ENCODE data around the gene RTP2. TPM values are rescaled to one million over a fixed set of nuclear protein-coding genes. Genes with fewer than 3 reads are reported as not detected.

Gene RTP2
- total RNA-seq, 2 experiments from 2014 or later: not detected

GRCh38 chr3:187708696-187709095 is 6.3 kb upstream of the RTP2 start:
- DNase-seq (no peak), ATAC-seq (no peak)
- intact Hi-C loops (cut with micrococcal nuclease): no loop called here
- no peak overlapping the region for H3K4me3 Mint-ChIP-seq
- no peak overlapping the region for H3K27ac Mint-ChIP-seq
- no peaks in the 10 kb centered on the region for H3K27me3 Mint-ChIP-seq
- no peaks in the 10 kb centered on the region for H3K36me3 Mint-ChIP-seq (ENCODE audit: low read depth)
- POLR2A ChIA-PET: interaction anchor here (1.2 kb wide), 1 partner anchor 8 kb away, joined by 3 read pairs; no protein-coding TSS in a partner anchor
- peaks cover under 1% of the 10 kb centered on the region for H3K4me1 Mint-ChIP-seq (ENCODE audit: low read depth)
- H3K9me3 Mint-ChIP-seq: no peaks in the 10 kb centered on the region
- CTCF ChIA-PET: interaction anchor here (0.6 to 1.3 kb wide), 4 partner anchors 10 to 714 kb away, joined by 3 to 4 read pairs (median 4); no protein-coding TSS in a partner anchor
- TF ChIP-seq CTCF (IDR thresholded peaks at IDR 0.05): no peak

- Mint-ChIP-seq H3K27me3 (no peaks in the 10 kb centered on the region), H3K4me1 (ENCODE audit: low read depth) (no peaks in the 10 kb centered on the region), H3K27ac (no peak overlapping the region), H3K9me3 (no peaks in the 10 kb centered on the region), H3K36me3 (ENCODE audit: low read depth) (no peaks in the 10 kb centered on the region), H3K4me3 (no peak overlapping the region)
- no peak for ATAC-seq
- POLR2A ChIA-PET: no interaction called here
- intact Hi-C loops (cut with micrococcal nuclease): no loop called here
- TF ChIP-seq CTCF (IDR thresholded peaks at IDR 0.05): no peak
- CTCF ChIA-PET: interaction anchor here (1.4 to 7.2 kb wide), 3 partner anchors 27 to 387 kb away, joined by 4 to 43 read pairs (median 5); no protein-coding TSS in a partner anchor
- no peak for DNase-seq
These were observed 4.6 kb upstream of the RTP2 start for GRCh38 chr3:187706971-187707370.

GRCh38 chr3:187705164-187705563 is 2.8 kb upstream of the RTP2 start:
- Mint-ChIP-seq H3K36me3 (ENCODE audit: low read depth) (no peaks in the 10 kb centered on the region), H3K9me3 (no peaks in the 10 kb centered on the region)

GRCh38 chr3:187700249-187700648 is 2.1 kb downstream of the RTP2 start:
- Mint-ChIP-seq H3K9me3 (no peaks in the 10 kb centered on the region), H3K36me3 (ENCODE audit: low read depth) (no peaks in the 10 kb centered on the region), H3K27me3 (peaks cover 6% of the 10 kb centered on the region), H3K27ac (no peak overlapping the region), H3K4me1 (ENCODE audit: low read depth) (no peaks in the 10 kb centered on the region), H3K4me3 (no peak overlapping the region)
- POLR2A ChIA-PET: interaction anchor here (0.8 kb wide), 1 partner anchor 9 kb away, joined by 3 read pairs; no protein-coding TSS in a partner anchor
- intact Hi-C loops (cut with micrococcal nuclease): no loop called here
- ATAC-seq (no peak), DNase-seq (no peak)
- TF ChIP-seq CTCF (IDR thresholded peaks at IDR 0.05): no peak
- CTCF ChIA-PET: interaction anchor here (1.8 to 7.2 kb wide), 4 partner anchors 15 to 381 kb away, joined by 7 to 43 read pairs (median 18); no protein-coding TSS in a partner anchor

More at GRCh38 chr3:187705164-187705563, 2.8 kb upstream of the RTP2 start:
- Mint-ChIP-seq H3K27me3 (no peaks in the 10 kb centered on the region), H3K4me1 (ENCODE audit: low read depth) (no peaks in the 10 kb centered on the region), H3K27ac (no peak overlapping the region), H3K4me3 (no peak overlapping the region)
- POLR2A ChIA-PET: no interaction called here
- DNase-seq: no peak
- ATAC-seq: no peak
- CTCF ChIA-PET: interaction anchor here (1.0 to 7.2 kb wide), 5 partner anchors 9 to 89 kb away, joined by 3 to 43 read pairs (median 5); no protein-coding TSS in a partner anchor
- TF ChIP-seq CTCF (IDR thresholded peaks at IDR 0.05): no peak
- intact Hi-C loops (cut with micrococcal nuclease): no loop called here

GRCh38 chr3:187698499-187699399 is 3.6 kb downstream of the RTP2 start:
- no peak for ATAC-seq
- ChIA-PET CTCF (interaction anchor here (1.0 to 1.6 kb wide), 2 partner anchors 16 to 19 kb away, joined by 3 to 4 read pairs; no protein-coding TSS in a partner anchor), POLR2A (no interaction called here)
- Mint-ChIP-seq H3K4me3 (no peak overlapping the region), H3K9me3 (no peaks in the 10 kb centered on the region), H3K36me3 (ENCODE audit: low read depth) (no peaks in the 10 kb centered on the region), H3K27me3 (peaks cover 10% of the 10 kb centered on the region), H3K27ac (no peak overlapping the region), H3K4me1 (ENCODE audit: low read depth) (no peaks in the 10 kb centered on the region)
- TF ChIP-seq CTCF (IDR thresholded peaks at IDR 0.05): no peak
- DNase-seq: no peak
- intact Hi-C loops (cut with micrococcal nuclease): no loop called here

Data from activated CD8-positive, alpha-beta T cell treated with anti-CD3 and anti-CD28 coated beads for 36 hours (primary cell).